Measurements from ENCODE around the gene RCVRN. TPM values are rescaled to one million over a fixed set of nuclear protein-coding genes. Genes with fewer than 3 reads are reported as not detected.

Gene RCVRN
- total RNA-seq, 1 donor from 2014 or later, result not detected

GRCh38 chr17:9937241-9937761 lies 32.2 kb upstream of the RCVRN start:
- DNase-seq (ENCODE audit: low spot score in 2 of 2), result no peak
- Histone ChIP-seq H3K36me3 (no peaks in the 10 kb centered on the region), H3K9me3 (no peaks in the 10 kb centered on the region), H3K4me3 (no peak overlapping the region), H3K27ac (no peak overlapping the region), H3K4me1 (no peaks in the 10 kb centered on the region), H3K27me3 (no peaks in the 10 kb centered on the region)
- TF ChIP-seq CTCF (IDR thresholded peaks at IDR 0.05), result no peak
- intact Hi-C loops (cut with DNase I), result no loop called here

GRCh38 chr17:9936095-9936494 lies 31.0 kb upstream of the RCVRN start:
- H3K36me3 ChIP-seq, result no peaks in the 10 kb centered on the region
- no peaks in the 10 kb centered on the region for H3K27me3 ChIP-seq
- no peaks in the 10 kb centered on the region for H3K9me3 ChIP-seq
- intact Hi-C loops (cut with DNase I), result no loop called here
- no peaks in the 10 kb centered on the region for H3K4me1 ChIP-seq
- H3K4me3 ChIP-seq, result no peak overlapping the region
- no peak overlapping the region for H3K27ac ChIP-seq
- no peak for DNase-seq (ENCODE audit: low spot score in 2 of 2)
- no peak for TF ChIP-seq CTCF (IDR thresholded peaks at IDR 0.05)

- DNase-seq (ENCODE audit: low spot score in 2 of 2), result no peak
- Histone ChIP-seq H3K4me1 (no peaks in the 10 kb centered on the region), H3K27me3 (no peaks in the 10 kb centered on the region), H3K27ac (no peak overlapping the region), H3K4me3 (no peak overlapping the region), H3K9me3 (no peaks in the 10 kb centered on the region), H3K36me3 (no peaks in the 10 kb centered on the region)
- intact Hi-C loops (cut with DNase I), result no loop called here
- no peak for TF ChIP-seq CTCF (IDR thresholded peaks at IDR 0.05)
Observed at GRCh38 chr17:9935408-9935807, 30.3 kb upstream of the RCVRN start.

- no peaks in the 10 kb centered on the region for H3K9me3 ChIP-seq
- intact Hi-C loops (cut with DNase I), result no loop called here
- H3K4me3 ChIP-seq, result no peak overlapping the region
- no peaks in the 10 kb centered on the region for H3K27me3 ChIP-seq
- no peak for TF ChIP-seq CTCF (IDR thresholded peaks at IDR 0.05)
- DNase-seq (ENCODE audit: low spot score in 2 of 2), result no peak
- H3K27ac ChIP-seq, result no peak overlapping the region
- no peaks in the 10 kb centered on the region for H3K36me3 ChIP-seq
- H3K4me1 ChIP-seq, result no peaks in the 10 kb centered on the region
Observed at GRCh38 chr17:9934331-9934730, 29.3 kb upstream of the RCVRN start.

- H3K4me3 ChIP-seq, result no peak overlapping the region
- no peaks in the 10 kb centered on the region for H3K9me3 ChIP-seq
- TF ChIP-seq CTCF (IDR thresholded peaks at IDR 0.05), result no peak
- DNase-seq (ENCODE audit: low spot score in 2 of 2), result no peak
- H3K27me3 ChIP-seq, result no peaks in the 10 kb centered on the region
- intact Hi-C loops (cut with DNase I), result no loop called here
- H3K4me1 ChIP-seq, result no peaks in the 10 kb centered on the region
- H3K36me3 ChIP-seq, result no peaks in the 10 kb centered on the region
- no peak overlapping the region for H3K27ac ChIP-seq
Observed at GRCh38 chr17:9932491-9932890, 27.4 kb upstream of the RCVRN start.

GRCh38 chr17:9931144-9931741 lies 26.2 kb upstream of the RCVRN start:
- intact Hi-C loops (cut with DNase I), result no loop called here
- Histone ChIP-seq H3K4me1 (no peaks in the 10 kb centered on the region), H3K9me3 (no peaks in the 10 kb centered on the region), H3K27me3 (no peaks in the 10 kb centered on the region), H3K4me3 (no peak overlapping the region), H3K36me3 (no peaks in the 10 kb centered on the region), H3K27ac (no peak overlapping the region)
- no peak for DNase-seq (ENCODE audit: low spot score in 2 of 2)
- TF ChIP-seq CTCF (IDR thresholded peaks at IDR 0.05), result no peak
